GM19438 (cell line): ENCODE data around the gene OCIAD2.
"Not testable (repeated sequence)": the region's sequence is repeated elsewhere in the genome, so short reads cannot be mapped to it uniquely, and the experiment has no call there.

Experiments
- ATAC-seq: cut with Tn5 transposase; IDR thresholded peaks from one replicate; pipeline ENCODE4 v1.9.1; 2021; ENCODE audit warnings: low read depth; ENCODE audit not compliant: unreplicated experiment

Gene OCIAD2

DNA sequence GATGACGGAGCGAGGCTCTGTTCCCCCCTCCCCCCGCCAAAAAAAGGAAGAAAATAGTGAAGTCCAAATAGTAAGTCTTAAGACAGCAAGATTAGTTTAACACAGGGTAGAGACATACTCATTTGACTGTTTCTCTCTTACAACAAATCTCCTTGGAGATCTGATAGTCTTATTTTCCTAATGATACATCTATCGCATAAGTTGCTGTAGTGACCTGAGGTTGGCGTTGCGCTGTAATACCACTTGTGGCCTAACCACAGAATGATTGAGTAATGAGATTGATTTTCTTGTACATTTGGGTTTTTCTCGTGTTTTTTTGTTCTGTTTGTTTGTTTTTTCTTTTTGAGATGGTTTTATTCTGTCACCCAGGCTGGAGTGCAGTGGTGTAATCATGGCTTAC is 48.4 kb downstream of the OCIAD2 start:
- no peak for ATAC-seq

DNA sequence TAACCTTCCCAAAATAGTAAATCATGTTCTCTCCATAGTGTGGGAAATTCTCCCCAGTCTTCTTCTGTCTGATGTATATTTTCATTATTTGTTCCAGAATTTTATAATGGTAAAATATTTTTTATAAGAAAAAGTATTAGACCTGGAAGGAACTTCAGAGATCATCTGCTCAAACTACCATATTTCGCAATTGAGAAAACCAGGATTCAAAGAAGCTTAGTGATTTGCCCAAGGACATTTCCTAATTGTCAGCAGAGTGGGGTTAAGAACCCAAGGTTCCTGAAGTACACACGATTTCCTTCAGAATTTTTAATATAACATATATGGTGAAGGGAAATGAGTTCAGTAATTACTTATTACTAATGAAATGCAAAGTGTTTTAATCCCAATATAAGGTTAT is 51.6 kb downstream of the OCIAD2 start:
- no peak for ATAC-seq

DNA sequence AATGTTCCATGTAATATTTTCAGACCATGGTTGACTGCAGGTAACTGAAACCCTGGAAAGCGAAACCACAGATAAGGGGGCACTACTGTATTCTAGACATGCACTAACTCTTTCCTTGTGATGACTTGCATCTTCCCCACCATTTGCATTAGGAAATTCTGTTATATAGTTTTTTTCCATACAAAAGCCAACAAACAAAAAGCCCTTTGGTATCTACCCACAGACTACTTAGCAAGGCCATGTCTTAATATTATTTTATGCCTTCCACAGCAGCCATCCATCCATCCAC is 52.2 kb downstream of the OCIAD2 start:
- no peak for ATAC-seq

DNA sequence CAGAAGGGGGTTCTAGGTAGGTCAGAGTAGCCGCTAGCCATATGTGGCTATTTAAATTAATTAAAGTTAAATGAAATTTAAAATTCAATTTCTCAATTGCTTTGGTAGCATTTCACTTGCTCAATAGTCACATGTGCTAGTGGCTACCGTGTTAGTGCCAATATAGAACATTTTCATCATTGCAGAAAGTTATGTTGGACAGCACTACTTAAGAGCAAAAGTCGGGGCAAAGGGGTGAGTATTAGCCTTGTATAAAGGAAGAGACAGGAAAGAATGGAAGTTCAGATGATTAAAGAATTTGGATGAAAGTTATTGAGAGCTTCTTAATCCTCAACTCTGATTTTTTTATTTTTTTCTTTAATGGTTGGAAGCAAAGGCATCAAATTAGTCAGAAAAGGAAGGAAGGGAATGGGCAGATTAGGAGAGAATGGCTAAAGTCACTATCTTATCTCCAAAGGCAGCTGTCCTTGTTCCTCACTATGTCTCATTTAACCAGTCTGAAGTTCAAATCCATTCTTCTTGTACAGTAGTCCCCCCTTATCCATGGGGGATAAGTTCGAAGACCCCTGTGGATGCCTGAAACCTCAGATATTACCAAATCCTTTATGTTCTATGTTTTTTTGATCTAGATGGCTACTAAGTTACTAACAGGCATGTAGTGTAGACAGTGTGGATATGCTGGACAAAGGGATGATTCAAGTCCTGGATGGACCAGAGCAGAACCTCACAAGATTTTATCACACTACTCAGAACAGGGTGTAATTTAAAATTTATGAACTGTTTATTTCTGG is 52.8 kb downstream of the OCIAD2 start:
- no peak for ATAC-seq

DNA sequence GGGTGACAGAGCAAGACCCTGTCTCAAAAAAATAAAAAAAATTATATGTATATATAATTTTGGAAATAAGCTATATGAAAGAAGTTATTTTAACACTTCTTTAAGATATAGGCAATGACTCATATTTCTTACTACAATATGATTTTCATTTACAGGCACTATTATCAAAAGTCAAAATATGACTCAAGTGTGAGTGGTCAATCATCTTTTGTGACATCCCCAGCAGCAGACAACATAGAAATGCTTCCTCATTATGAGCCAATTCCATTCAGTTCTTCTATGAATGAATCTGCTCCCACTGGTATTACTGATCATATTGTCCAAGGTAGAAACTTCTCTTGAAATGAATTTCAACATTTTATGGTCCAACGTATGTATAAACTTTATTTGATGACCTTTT is 54.9 kb downstream of the OCIAD2 start:
- ATAC-seq: no peak

DNA sequence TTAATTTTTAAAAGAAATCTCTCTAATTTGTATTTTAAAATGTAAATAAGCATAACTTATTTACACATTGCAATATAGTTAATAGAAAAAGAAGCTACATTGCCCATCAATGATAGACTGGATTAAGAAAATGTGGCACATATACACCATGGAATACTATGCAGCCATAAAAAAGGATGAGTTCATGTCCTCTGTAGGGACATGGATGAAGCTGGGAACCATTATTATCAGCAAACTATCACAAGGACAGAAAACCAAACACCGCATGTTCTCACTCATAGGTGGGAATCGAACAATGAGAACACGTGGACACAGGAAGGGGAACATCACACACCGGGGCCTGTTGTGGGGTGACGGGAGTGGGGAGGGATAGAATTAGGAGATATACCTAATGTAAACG is 57.8 kb downstream of the OCIAD2 start:
- not testable (repeated sequence) for ATAC-seq

DNA sequence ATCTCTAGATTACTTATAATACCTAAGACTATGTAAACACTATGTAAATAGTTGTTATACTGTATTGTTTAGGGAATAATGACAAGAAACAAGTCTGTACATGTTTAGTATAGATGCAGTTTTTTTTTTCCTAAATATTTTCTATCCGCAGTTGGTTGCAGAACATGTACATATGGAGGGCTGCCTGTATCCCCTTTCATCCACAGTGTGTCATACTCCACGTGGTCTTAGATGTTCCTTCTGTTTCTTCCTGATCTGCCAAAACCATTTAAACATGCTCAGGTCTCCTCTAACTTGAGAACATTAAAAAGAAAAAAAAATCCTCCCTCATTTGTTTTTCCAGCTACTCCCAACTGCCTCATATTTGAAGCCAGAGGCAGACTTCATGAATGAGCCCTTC is 61.7 kb downstream of the OCIAD2 start:
- no peak for ATAC-seq

DNA sequence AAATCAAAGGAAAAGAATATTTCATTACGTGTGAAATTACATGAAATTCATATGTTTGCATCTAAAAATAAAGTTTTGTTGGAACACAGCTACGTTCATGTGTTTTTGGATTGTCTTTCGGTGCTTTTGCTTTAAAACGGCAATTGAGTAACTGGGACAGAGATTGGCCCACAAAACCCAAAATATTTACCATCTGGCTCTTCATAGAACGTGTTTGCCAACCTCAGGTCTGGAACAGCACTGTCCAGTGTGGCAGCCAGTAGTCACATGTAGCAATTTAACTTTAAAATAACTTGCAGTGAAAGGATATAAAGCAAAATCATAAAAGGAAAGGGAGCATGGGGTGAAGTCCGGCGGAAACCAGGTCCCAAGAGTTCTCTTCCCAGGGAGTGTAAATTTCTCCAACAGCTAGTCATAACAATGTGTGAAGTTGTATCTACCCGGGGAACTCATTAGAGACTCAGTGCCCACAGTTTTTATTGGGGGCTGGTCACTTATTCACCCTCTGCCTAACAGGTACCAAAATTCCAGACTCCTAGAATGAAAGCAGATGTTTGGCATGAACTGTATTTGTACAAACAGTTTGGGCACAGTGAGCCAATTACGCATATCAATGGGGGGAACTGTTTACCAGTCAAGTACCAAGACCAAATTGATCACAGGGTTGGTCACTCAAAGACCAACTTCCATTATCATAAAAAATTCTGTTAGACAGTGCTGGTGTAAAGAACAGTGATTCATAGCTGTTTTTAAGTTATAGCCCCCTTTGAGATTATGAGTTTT is 65.3 kb downstream of the OCIAD2 start:
- ATAC-seq: no peak

DNA sequence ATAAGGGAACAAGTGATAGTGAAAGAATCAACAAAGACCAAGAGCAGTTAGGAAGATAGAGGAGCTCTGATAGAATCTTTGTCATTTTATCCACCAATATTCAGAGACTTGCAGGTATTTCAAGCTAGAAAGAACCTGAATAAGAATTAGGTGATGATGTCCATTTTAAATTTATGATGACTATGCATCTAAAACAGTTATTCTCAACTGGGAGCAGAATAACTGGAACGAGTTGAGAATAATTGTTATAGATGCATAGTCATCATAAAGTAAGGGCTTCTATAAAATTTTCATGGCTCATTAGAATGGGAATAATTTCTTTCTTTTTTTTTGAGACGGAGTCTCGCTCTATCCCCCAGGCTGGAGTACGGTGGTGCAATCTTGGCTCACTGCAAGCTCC is 69.9 kb downstream of the OCIAD2 start:
- ATAC-seq: no peak
